GM23338 (cell line): ENCODE data around the gene F12. TPM values are rescaled to one million over a fixed set of nuclear protein-coding genes. Genes with fewer than 3 reads are reported as not detected.

Source experiments
- ATAC-seq: fragments of 200-7000 bp; cut with Tn5 transposase; 3 replicates; pipeline ENCODE4 v1.9.1; 2020
- DNase-seq: peaks from one replicate; pipeline ENCODE4 v3.0.0-alpha.2; 2015; ENCODE audit warnings: low spot score
- H2AFZ ChIP-seq: fragments of 200-600 bp; sonication (generic); 2 replicates; pipeline ENCODE4 v1.8.0; 2016; ENCODE audit warnings: antibody characterized with exemption, mild to moderate bottlenecking, moderate library complexity
- H3F3A ChIP-seq: fragments of 200-600 bp; sonication (generic); replicated peaks from 2 replicates; pipeline ENCODE4 v1.8.0; 2017; ENCODE audit warnings: antibody characterized with exemption, mixed run types, low read depth
- H3K27ac ChIP-seq: fragments of 200-600 bp; sonication (generic); 2 replicates; pipeline ENCODE4 v1.6.1; 2016; ENCODE audit warnings: low read depth
- H3K27me3 ChIP-seq: fragments of 200-600 bp; sonication (generic); 2 replicates; pipeline ENCODE4 v1.8.0; 2016; ENCODE audit warnings: mild to moderate bottlenecking, mixed run types, moderate library complexity; ENCODE audit not compliant: insufficient read depth
- H3K36me3 ChIP-seq: fragments of 200-600 bp; sonication (generic); 2 replicates; pipeline ENCODE4 v1.8.0; 2016; ENCODE audit warnings: mild to moderate bottlenecking; ENCODE audit not compliant: insufficient read depth
- H3K4me1 ChIP-seq: fragments of 200-600 bp; sonication (generic); 2 replicates; pipeline ENCODE4 v1.8.0; 2016; ENCODE audit warnings: mild to moderate bottlenecking, moderate library complexity; ENCODE audit not compliant: insufficient read depth
- H3K4me2 ChIP-seq: fragments of 200-600 bp; sonication (generic); 2 replicates; pipeline ENCODE4 v1.7.1; 2017; ENCODE audit warnings: mixed run types
- H3K4me3 ChIP-seq: fragments of 200-600 bp; sonication (generic); 2 replicates; pipeline ENCODE4 v1.6.1; 2016; ENCODE audit warnings: mixed run types
- H3K79me2 ChIP-seq: fragments of 200-600 bp; sonication (generic); replicated peaks from 2 replicates; pipeline ENCODE4 v1.8.0; 2017; ENCODE audit warnings: mild to moderate bottlenecking; ENCODE audit not compliant: insufficient read depth
- H3K9me2 ChIP-seq: fragments of 200-600 bp; sonication (generic); 2 replicates; pipeline ENCODE4 v1.8.0; 2017; ENCODE audit not compliant: insufficient read depth
- H4K20me1 ChIP-seq: fragments of 200-600 bp; sonication (generic); replicated peaks from 2 replicates; pipeline ENCODE4 v1.8.0; 2017; ENCODE audit warnings: mild to moderate bottlenecking; ENCODE audit not compliant: insufficient read depth
- H3K27ac Mint-ChIP-seq: 2 replicates; pipeline ENCODE4 v1.8.0; 2020; ENCODE audit warnings: inconsistent platforms, mild to moderate bottlenecking, moderate library complexity, mixed read lengths
- H3K27me3 Mint-ChIP-seq: 3 replicates; pipeline ENCODE4 v1.8.0; 2022; ENCODE audit warnings: low read depth, mild to moderate bottlenecking, moderate library complexity, mixed read lengths, inconsistent platforms; ENCODE audit not compliant: insufficient read depth, poor library complexity
- H3K36me3 Mint-ChIP-seq: 3 replicates; pipeline ENCODE4 v1.8.0; 2021; ENCODE audit warnings: low read depth, mild to moderate bottlenecking, inconsistent platforms, moderate library complexity, mixed read lengths
- H3K4me1 Mint-ChIP-seq: 3 replicates; pipeline ENCODE4 v1.8.0; 2020; ENCODE audit warnings: mild to moderate bottlenecking, inconsistent platforms, mixed read lengths
- H3K4me3 Mint-ChIP-seq: 3 replicates; pipeline ENCODE4 v1.8.0; 2021; ENCODE audit warnings: moderate library complexity, mild to moderate bottlenecking, inconsistent platforms, mixed read lengths
- H3K9me3 Mint-ChIP-seq: 3 replicates; pipeline ENCODE4 v1.8.0; 2020; ENCODE audit warnings: moderate library complexity, mild to moderate bottlenecking, inconsistent platforms, mixed read lengths
- CREB1 ChIP-seq: fragments of 250-450 bp; sonication (Bioruptor Pico); IDR thresholded peaks from 2 replicates; pipeline ENCODE4 v1.5.0; 2020; ENCODE audit warnings: low read depth, mild to moderate bottlenecking, moderate library complexity
- CTCF ChIP-seq, 2 experiments: fragments of 200-600 bp in 1 of 2; sonication (generic) in 1 of 2; conservative IDR thresholded peaks; 2 replicates each; pipeline versions ENCODE4 v1.5.1 to v1.6.1; 2016 to 2017; ENCODE audit warnings: antibody characterized with exemption in 2 of 2, low read depth in 2 of 2, mild to moderate bottlenecking in 2 of 2, moderate library complexity in 1 of 2
- ETS1 ChIP-seq: IDR thresholded peaks from 2 replicates; pipeline ENCODE4 v1.6.1; 2016; ENCODE audit warnings: antibody characterized with exemption
- EZH2 ChIP-seq: fragments of 200-600 bp; sonication (generic); IDR thresholded peaks from one replicate; pipeline ENCODE4 v1.8.0; 2017; ENCODE audit warnings: antibody characterized with exemption, mild to moderate bottlenecking, low read depth; ENCODE audit not compliant: unreplicated experiment
- EZH2phosphoT487 ChIP-seq: fragments of 200-600 bp; sonication (generic); IDR thresholded peaks from one replicate; pipeline ENCODE4 v1.8.1; 2018; ENCODE audit warnings: antibody characterized with exemption; ENCODE audit not compliant: unreplicated experiment
- JUNB ChIP-seq: IDR thresholded peaks from one replicate; pipeline ENCODE4 v1.6.1; 2016; ENCODE audit warnings: antibody characterized with exemption; ENCODE audit not compliant: unreplicated experiment
- NANOG ChIP-seq: IDR thresholded peaks from 2 replicates; pipeline ENCODE4 v1.6.1; 2016; ENCODE audit warnings: antibody characterized with exemption, borderline replicate concordance
- POLR2AphosphoS5 ChIP-seq: IDR thresholded peaks from 2 replicates; pipeline ENCODE4 v1.6.1; 2016; ENCODE audit warnings: antibody characterized with exemption, low read depth
- REST ChIP-seq: IDR thresholded peaks from one replicate; pipeline ENCODE4 v1.6.1; 2018; ENCODE audit warnings: antibody characterized with exemption; ENCODE audit not compliant: unreplicated experiment
- STAT1 ChIP-seq: IDR thresholded peaks from one replicate; pipeline ENCODE4 v1.6.1; 2016; ENCODE audit warnings: antibody characterized with exemption; ENCODE audit not compliant: unreplicated experiment
- ZNF114 ChIP-seq: fragments of 250-450 bp; sonication (Bioruptor Pico); IDR thresholded peaks from 2 replicates; pipeline ENCODE4 v1.5.0; 2020; ENCODE audit warnings: mild to moderate bottlenecking, moderate library complexity
- ZNF331 ChIP-seq: fragments of 250-450 bp; sonication (Bioruptor Pico); IDR thresholded peaks from 2 replicates; pipeline ENCODE4 v1.5.0; 2020; ENCODE audit warnings: low read depth, mild to moderate bottlenecking, moderate library complexity
- ZNF462 ChIP-seq: fragments of 250-450 bp; sonication (Bioruptor Pico); IDR thresholded peaks from 2 replicates; pipeline ENCODE4 v1.5.0; 2020; ENCODE audit warnings: mild to moderate bottlenecking, moderate library complexity
- polyA plus RNA-seq: library from polyadenylated mRNA; unstranded; fragments of >200 nt; fragmentation: Nextera tagmentation; extraction: Ambion mirVana; gene quantifications from 2 replicates; pipeline ENCODE4 v1.2.1, GENCODE V29; 2016
- total RNA-seq: library from RNA; depleted of rRNA; stranded (reverse); fragments of >200 nt; shearing (Covaris generic); gene quantifications from 2 replicates; pipeline ENCODE4 v1.2.3, GENCODE V29; 2014

The F12 gene
- total and polyA plus RNA-seq, 2 experiments from 2014 or later, result 2.9 to 8.0 TPM

GRCh38 chr5:177354256-177354655 is 55.1 kb downstream of the F12 start:
- ATAC-seq, result no peak
- H3K4me3 Mint-ChIP-seq, result no peak overlapping the region; the same call in 2 of the 3 replicates
- peaks cover 6% of the 10 kb centered on the region; the same call in 1 of the 2 replicates for H3K36me3 ChIP-seq

More at GRCh38 chr5:177354256-177354655, 55.1 kb downstream of the F12 start:
- no peak for TF ChIP-seq ZNF331
- no peak for TF ChIP-seq CREB1 (CRISPR knock-in tag)
- TF ChIP-seq STAT1, result no peak
- no peak for TF ChIP-seq REST
- TF ChIP-seq POLR2AphosphoS5, result no peak
- no peak for TF ChIP-seq JUNB
- no peak for TF ChIP-seq ETS1
- no peak for TF ChIP-seq NANOG
- TF ChIP-seq EZH2, result no peak
- no peak for TF ChIP-seq EZH2phosphoT487
- no peak for TF ChIP-seq ZNF462 (CRISPR knock-in tag)
- no peak for TF ChIP-seq CTCF (conservative IDR thresholded peaks at IDR 0.05; ENCODE audit: low read depth in 2 of 2)
- no peak for TF ChIP-seq ZNF114 (CRISPR knock-in tag)
- Histone ChIP-seq H3K27ac (no peak overlapping the region), H3K4me1 (peaks cover 6% of the 10 kb centered on the region), H2AFZ (no peak overlapping the region), H3K4me2 (no peak overlapping the region), H3F3A (0 out of 2 replicates have a peak, but pooled peaks cover 6% of the 10 kb centered on the region), H3K27me3 (no peaks in the 10 kb centered on the region; the same call in 1 of the 2 replicates), H4K20me1 (no peaks in the 10 kb centered on the region; the same call in 1 of the 2 replicates), H3K9me2 (peaks cover 4% of the 10 kb centered on the region; the same call in 1 of the 2 replicates), H3K4me3 (no peak overlapping the region), H3K79me2 (peaks cover 21% of the 10 kb centered on the region)
- Mint-ChIP-seq H3K36me3 (peaks cover 5% of the 10 kb centered on the region; the same call in 2 of the 3 replicates), H3K4me1 (peaks cover 20% of the 10 kb centered on the region), H3K9me3 (no peaks in the 10 kb centered on the region; the same call in 2 of the 3 replicates), H3K27ac (no peak overlapping the region), H3K27me3 (peaks cover 18% of the 10 kb centered on the region)
- DNase-seq, result no peak
